Measurements from ENCODE around the gene MTMR2.

DNA sequence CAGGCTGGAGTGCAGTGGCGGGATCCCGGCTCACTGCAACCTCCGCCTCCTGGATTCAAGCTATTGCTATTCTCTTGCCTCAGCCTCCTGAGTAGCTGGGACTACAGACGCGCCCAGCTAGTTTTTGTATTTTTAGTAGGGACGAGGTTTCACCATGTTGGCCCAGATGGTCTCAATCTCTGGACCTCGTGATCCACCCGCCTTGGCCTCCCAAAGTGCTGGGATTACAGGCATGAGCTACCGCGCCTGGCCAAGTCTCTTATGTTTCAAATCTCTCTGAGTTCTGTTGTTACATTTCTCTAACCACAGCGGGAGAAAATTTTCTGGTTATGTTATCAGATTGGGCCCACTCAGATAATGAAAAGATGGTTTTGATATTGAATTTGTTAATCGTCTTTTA, 123.5 kb downstream of the MTMR2 start:
- TF ChIP-seq, protein P1, sequence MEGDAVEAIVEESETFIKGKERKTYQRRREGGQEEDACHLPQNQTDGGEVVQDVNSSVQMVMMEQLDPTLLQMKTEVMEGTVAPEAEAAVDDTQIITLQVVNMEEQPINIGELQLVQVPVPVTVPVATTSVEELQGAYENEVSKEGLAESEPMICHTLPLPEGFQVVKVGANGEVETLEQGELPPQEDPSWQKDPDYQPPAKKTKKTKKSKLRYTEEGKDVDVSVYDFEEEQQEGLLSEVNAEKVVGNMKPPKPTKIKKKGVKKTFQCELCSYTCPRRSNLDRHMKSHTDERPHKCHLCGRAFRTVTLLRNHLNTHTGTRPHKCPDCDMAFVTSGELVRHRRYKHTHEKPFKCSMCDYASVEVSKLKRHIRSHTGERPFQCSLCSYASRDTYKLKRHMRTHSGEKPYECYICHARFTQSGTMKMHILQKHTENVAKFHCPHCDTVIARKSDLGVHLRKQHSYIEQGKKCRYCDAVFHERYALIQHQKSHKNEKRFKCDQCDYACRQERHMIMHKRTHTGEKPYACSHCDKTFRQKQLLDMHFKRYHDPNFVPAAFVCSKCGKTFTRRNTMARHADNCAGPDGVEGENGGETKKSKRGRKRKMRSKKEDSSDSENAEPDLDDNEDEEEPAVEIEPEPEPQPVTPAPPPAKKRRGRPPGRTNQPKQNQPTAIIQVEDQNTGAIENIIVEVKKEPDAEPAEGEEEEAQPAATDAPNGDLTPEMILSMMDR (conservative IDR thresholded peaks at IDR 0.05 in 1 of 2, IDR thresholded peaks at IDR 0.05 in 1 of 2; ENCODE audit: low read depth in 1 of 2, low read length in 2 of 2) = no peak
- TF ChIP-seq EZH2 (IDR thresholded peaks at IDR 0.05; ENCODE audit: low read length, missing control alignments) = no peak

Measured in fibroblast of lung (primary cell).